LoVo (cell line): ENCODE data around the gene HDHD2.

Experiments used
- DNase-seq: peaks from one replicate; pipeline ENCODE4 v3.0.0-alpha.2; 2016; ENCODE audit warnings: low spot score

Gene HDHD2

GRCh38 chr18:47062471-47062870, 87.8 kb downstream of the HDHD2 start:
- no peak for DNase-seq
